D721Med (cell line): ENCODE results near the gene PGA3.

Source experiments
- DNase-seq: peaks from one replicate; pipeline ENCODE4 v3.0.0; 2011; ENCODE audit warnings: low spot score; ENCODE audit not compliant: insufficient read length
- FAIRE-seq: peaks from 2 replicates; lab custom pipeline; 2011; peaks lifted over from hg19 to GRCh38; lab: Jason Lieb, UNC
- TF ChIP-seq, protein P1 (sequence below): IDR thresholded peaks from 2 replicates; pipeline ENCODE4 v1.5.1; 2012; ENCODE audit warnings: mild to moderate bottlenecking, control low read depth; ENCODE audit not compliant: insufficient read depth; ENCODE audit errors: missing control alignments

The PGA3 gene

DNA sequence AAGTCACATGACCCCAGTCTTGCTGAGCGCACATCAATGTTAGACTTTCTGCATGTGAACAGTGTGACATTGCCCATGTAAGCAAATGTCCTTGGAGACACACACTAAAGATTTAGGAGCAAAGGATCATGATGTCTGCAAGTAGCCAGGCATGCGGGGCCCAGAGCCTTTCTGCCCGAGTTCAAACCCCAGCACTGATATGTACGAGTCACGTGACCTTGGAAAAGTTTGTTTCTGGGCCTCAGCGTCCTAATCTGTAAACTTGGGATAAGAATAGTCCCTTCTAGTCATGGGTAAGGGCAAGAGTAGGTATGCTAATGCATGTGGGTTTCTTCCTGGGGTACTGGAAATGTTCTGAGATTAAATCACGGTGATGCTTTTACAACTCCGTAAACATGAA lies 16.8 kb upstream of the PGA3 start:
- DNase-seq (no peak), FAIRE-seq (no peak)
- TF ChIP-seq, protein P1, sequence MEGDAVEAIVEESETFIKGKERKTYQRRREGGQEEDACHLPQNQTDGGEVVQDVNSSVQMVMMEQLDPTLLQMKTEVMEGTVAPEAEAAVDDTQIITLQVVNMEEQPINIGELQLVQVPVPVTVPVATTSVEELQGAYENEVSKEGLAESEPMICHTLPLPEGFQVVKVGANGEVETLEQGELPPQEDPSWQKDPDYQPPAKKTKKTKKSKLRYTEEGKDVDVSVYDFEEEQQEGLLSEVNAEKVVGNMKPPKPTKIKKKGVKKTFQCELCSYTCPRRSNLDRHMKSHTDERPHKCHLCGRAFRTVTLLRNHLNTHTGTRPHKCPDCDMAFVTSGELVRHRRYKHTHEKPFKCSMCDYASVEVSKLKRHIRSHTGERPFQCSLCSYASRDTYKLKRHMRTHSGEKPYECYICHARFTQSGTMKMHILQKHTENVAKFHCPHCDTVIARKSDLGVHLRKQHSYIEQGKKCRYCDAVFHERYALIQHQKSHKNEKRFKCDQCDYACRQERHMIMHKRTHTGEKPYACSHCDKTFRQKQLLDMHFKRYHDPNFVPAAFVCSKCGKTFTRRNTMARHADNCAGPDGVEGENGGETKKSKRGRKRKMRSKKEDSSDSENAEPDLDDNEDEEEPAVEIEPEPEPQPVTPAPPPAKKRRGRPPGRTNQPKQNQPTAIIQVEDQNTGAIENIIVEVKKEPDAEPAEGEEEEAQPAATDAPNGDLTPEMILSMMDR = no peak

DNA sequence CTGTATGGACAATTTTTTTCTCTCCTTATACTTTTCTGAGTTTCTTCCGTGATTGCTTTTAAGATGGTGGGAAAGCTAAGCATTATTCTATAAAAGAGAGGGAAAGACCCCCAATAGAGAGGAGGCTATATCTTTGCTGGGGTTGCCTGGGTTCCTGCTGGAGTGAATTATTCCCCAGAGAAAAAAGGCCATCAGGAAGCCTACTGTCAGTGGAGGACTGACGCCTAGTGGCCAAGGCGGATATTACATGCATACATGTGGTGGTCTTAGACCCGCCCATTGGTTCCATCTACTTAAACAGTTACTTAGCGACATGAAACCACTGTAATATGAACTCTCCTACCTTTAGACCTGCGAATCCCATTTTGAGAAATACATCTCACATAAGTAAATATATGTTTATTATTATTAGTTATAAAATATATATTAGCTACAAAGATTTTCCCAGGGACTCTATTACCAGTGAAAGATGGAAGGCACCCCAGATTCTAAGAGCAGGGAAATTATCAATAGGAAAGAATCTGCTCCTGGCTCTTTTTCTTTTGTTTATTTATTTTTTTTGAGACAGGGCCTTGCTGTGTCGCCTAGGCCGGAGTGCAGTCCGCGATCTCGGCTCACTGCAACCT lies 15.7 kb upstream of the PGA3 start:
- DNase-seq = peak; percentile 70
- no peak for FAIRE-seq
- TF ChIP-seq, protein P1 = peak; percentile 96

DNA sequence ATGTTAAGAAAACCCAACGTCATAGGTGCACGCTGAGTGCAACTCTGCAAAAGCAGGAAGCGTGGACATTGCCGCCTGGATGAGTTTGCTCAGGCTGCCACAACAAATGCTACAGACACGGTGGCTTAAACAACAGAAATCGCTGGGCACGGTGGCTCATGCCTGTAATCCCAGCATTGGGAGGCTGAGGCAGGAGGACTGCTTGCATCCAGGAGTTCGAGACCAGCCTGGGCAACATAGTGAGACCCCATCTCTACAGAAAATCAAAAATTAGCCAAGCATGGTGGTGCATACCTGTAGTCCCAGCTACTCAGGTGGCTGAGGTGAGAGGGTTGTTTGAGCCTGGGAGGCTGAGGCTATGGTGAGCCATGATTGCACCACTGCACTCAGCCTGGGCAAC lies 13.4 kb upstream of the PGA3 start:
- TF ChIP-seq, protein P1 = no peak
- DNase-seq = no peak

DNA sequence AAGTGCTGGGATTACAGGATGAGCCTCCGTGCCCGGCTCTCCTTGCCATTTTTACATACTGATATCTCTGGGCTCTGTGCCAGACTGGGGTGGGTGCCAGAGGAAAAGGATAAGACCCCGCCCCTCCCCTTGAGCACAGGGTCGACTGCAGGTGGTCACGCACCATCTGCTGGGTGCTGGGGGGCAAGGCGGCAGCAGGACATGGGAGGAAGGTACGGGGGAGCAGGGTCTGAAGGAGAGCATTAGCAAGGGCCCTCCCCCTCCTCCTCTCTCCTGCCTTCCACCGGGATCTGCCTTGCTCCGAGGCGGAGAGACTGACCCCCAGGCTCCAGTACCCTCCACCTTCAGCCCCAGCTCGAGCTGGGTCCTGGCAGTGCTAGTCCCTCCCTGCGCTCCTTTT lies 9.7 kb upstream of the PGA3 start:
- TF ChIP-seq, protein P1 = no peak

More for the DNA sequence above, 13.4 kb upstream of the PGA3 start:
- no peak for FAIRE-seq

DNA sequence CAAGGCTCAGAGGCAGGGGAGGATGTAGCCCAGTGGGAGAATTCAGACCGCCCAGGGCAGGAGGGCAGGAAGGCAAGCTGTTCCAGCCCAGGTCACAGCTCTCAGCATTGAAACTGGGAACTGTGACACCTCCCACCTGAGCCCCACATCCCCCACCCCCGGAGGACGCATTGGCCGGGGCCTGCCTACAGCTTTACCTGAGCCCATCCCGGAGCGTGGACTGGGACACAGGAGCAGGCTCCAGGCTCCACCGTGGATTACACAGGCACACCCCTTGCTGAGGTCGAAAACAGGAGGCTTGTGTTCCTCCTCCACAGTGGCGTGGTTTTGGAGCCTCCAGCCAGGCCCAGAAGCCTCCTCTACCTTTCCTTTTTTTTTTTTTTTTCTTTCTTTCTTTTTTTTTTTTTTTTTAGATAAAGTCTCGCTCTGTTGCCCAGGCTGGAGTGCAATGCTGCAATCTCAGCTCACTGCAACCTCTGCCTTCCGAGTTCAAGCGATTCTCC lies 9.1 kb upstream of the PGA3 start:
- DNase-seq = no peak
- no peak for FAIRE-seq
- TF ChIP-seq, protein P1 = no peak

More for the DNA sequence above, 9.7 kb upstream of the PGA3 start:
- FAIRE-seq (no peak), DNase-seq (no peak)

DNA sequence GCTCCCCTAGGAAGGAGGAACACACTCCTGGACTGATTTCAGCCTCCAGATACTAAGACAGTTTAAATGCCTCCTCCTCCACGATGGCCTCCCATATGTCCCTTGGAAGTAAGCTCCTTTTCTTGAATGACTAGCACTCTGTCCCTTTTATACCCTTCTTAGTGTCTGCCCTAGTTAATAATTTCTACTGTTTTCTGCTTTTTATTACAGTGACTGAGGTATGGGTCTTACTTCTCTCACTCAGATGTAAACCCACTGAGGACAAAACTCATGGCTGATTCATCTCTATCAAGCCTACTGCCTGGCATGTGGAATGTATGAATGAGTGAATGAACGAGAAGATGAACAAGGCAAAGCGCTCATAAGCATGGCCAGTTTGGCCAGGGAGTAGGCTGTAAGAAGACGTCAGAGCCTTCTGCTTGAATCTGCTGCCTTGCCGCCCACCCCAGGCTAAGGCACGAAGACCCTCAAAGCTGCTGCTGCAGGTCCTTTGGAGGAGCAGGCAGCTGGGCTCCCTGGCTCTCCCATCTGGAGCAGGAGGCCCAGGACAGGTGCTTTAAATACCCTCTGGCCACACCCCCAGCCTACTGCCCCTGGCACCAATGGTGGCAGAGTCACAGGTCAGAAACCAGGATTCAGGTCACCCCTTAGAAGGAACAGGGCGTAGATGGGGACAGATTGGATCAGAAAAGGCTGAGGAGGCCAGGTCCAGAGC lies 8.2 kb upstream of the PGA3 start:
- FAIRE-seq (no peak), DNase-seq (no peak)
- TF ChIP-seq, protein P1 = no peak

DNA sequence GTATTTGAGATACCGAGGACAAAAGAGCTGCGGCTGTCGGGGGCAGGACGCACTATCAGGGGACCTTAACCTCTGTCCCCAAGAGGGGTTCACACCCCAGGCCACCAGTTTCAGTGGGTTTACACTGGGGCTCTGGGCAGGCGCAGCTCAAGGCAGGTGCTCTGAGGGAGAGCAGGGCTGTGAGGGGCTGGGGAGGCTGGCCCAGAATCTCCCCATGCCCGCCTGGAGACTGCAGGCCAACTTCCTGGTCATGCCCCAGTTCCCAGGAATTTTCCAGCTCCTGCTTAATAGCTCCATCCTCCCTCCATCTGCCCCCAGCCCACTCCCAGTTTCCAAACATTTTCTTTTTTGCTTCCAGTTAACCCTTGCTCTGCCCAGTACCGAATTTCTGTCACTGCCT lies 7.6 kb upstream of the PGA3 start:
- DNase-seq = no peak
- TF ChIP-seq, protein P1 = no peak
- no peak for FAIRE-seq
